Neural progenitor cell (in vitro differentiated cells): ENCODE results near the gene CREB3L4.
"Not testable (repeated sequence)": the region's sequence is repeated elsewhere in the genome, so short reads cannot be mapped to it uniquely, and the experiment has no call there.

ENCODE experiments used
- CTCF ChIP-seq: fragments of 200-600 bp; sonication (generic); IDR thresholded peaks from 2 replicates; pipeline ENCODE4 v1.5.1; 2017; ENCODE audit warnings: antibody characterized with exemption, mild to moderate bottlenecking
- EZH2 ChIP-seq: fragments of 200-600 bp; sonication (generic); IDR thresholded peaks from 2 replicates; pipeline ENCODE4 v1.6.1; 2017; ENCODE audit warnings: antibody characterized with exemption, mild to moderate bottlenecking, moderate library complexity

DNA sequence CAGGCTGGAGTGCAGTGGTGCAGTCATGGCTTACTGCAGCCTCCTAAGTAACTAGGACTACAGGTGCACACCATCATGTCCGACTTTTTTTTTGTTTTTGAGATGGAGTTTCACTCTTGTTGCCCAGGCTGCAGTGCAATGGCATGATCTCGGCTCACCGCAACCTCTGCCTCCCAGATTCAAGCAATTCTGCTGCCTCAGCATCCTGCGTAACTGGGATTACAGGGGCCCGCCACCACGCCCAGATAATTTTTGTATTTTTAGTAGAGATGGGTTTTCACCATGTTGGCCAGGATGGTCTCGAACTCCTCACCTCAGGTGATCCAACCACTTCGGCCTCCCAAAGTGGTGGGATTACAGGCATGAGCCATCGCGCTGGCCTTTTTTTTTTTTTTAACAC lies 29.2 kb downstream of the CREB3L4 start:
- not testable (repeated sequence) for TF ChIP-seq EZH2, CTCF
